SK-N-MC (cell line): ENCODE measurements around the gene GJB5.

Experiments
- EZH2 ChIP-seq: fragments of 200-600 bp; sonication (generic); IDR thresholded peaks from one replicate; pipeline ENCODE4 v1.6.1; 2017; ENCODE audit warnings: antibody characterized with exemption
- FOXP2 ChIP-seq: optimal IDR thresholded peaks from 2 replicates; pipeline ENCODE3; 2011; ENCODE audit warnings: mild to moderate bottlenecking, moderate library complexity; ENCODE audit not compliant: insufficient read depth; ENCODE audit errors: extremely low read length, control extremely low read depth
- POLR2AphosphoS5 ChIP-seq: IDR thresholded peaks from 2 replicates; pipeline ENCODE4 v1.6.1; 2012; ENCODE audit warnings: mild to moderate bottlenecking, low read depth, low read length, borderline replicate concordance

DNA sequence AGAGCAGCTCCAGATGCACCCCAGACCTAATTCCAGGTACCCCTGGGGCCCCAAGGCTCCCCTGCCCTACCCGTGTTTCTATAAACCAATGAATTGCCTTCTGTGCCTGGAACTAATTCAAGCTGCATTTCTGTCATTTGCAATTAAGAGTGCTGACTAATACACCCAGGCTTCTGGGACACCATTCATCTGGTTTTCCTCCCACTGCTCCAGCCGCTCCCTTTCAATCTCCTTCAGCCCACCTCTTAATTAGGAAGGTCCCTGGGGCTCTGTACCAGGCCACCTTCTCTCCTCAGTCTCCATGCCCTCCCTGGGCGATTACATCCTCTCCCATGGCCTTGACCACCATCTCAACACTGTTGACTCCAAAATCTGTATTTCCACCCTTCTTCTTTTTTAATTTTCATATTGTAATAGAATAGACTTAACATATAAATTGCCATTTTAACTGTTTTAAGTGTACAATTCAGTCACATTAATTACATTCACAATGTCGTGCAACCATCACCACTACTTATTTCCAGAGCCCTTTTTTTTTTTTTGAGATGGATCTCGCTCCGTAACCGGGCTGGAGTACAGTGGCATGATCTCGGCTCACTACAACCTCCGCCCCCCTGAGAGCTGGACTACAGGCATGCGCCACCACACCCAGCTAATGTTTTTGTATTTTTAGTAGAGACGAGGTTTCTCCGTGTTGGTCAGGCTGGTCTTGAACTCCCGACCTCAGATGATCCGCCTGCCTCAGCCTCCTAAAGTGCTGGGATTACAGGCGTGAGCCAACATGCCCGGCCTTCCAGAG, 16.9 kb downstream of the GJB5 start:
- TF ChIP-seq EZH2 (no peak), POLR2AphosphoS5 (no peak), FOXP2 (no peak)
